GM21390 (cell line): Measurements from ENCODE around the gene INPP5A.
"Not testable (repeated sequence)": the region's sequence is repeated elsewhere in the genome, so short reads cannot be mapped to it uniquely, and the experiment has no call there.

Experiments
- ATAC-seq: cut with Tn5 transposase; IDR thresholded peaks from one replicate; pipeline ENCODE4 v1.9.1; 2021; ENCODE audit not compliant: unreplicated experiment

The INPP5A gene

DNA sequence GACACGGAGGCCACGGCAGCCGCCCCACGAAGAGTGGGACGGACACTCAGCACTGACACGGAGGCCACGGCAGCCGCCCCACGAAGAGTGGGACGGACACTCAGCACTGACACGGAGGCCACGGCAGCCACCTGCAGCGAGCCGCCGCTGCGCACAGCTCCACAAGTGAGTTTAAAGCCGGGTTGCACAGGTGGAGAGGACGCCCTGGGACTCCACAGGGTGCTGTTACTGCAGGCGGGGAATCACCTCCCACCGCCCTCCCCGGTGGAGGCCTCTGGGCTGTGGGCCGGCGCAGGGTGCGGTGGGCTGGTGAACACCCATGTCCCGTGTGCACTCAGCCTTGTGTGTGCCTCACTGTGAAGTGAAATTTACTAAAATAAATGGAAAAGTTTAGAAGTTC, 235.2 kb downstream of the INPP5A start:
- ATAC-seq = not testable (repeated sequence)

DNA sequence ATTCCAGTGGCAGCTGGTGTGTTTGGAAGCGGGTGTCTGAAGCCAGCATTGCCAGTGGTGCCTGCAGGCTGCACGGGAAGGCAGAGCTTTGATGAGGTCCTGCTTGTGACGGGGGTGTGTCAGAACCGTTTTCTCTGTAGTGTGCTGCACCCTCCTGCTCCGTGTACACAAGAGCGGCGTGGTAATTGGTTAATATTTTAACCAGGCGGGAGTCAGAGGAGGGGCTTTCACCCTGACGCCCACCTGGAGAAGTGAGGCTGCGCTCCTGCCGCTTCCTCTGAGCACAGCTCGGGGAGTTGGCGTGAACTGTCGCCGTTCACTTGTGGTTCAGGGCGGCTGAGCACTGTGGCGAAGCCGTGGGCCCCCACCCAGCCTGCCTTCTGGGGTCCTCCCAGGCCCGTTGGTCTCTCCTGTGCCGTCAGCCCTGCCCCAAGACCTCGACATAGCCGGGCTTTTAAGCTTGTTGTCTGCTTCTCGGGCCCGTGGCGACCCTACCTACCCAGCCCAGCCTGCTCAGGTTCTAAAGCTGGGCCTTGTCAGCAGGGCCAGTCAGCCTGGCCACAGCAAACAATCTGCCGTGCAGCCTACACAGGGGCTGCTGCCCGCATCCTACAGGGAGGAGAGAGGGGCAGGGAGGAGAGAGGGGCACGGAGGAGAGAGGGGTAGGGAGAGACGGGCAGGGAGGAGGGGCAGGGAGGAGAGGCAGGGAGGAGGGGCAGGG, 236.8 kb downstream of the INPP5A start:
- ATAC-seq = no peak

DNA sequence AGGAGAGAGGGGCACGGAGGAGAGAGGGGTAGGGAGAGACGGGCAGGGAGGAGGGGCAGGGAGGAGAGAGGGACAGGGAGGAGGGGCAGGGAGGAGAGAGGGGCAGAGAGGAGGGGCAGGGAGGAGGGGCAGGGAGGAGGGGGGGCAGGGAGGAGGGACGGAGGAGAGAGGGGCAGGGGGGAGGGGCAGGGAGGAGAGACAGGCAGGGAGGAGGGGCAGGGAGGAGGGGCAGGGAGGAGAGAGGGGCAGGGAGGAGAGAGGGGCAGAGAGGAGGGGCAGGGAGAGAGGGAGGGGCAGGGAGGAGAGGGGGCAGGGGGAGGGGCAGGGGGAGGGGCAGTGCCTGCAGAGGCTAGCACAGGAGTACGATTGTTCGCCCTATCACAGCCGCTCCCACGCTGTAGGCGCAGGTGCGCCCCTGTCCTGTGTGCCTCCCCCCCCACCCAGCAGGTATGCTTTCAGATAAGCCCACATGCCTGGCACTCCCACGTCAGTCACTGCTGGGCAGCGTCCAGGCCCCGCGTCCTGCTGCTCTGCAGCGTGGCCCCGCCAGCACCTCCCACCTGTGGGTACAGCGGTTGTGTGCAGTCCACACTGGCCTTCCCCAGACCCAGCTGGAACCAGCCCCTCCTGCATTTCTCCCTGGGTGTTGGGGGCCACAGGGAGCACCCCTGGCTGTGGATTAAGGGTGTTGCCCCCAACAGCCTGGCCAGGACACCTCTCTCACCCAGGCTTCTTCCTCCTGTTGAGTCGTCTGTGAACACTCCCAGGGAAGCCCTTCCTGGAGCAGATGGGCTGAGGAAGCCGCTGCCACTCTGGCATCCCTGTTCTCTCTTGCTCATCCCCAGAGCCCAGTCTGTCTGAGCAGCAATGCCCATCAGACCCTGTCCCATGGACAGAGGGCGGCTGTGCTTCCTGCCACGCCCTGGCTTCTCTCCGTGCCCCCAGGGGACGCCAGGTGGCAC, 237.6 kb downstream of the INPP5A start:
- ATAC-seq = no peak

DNA sequence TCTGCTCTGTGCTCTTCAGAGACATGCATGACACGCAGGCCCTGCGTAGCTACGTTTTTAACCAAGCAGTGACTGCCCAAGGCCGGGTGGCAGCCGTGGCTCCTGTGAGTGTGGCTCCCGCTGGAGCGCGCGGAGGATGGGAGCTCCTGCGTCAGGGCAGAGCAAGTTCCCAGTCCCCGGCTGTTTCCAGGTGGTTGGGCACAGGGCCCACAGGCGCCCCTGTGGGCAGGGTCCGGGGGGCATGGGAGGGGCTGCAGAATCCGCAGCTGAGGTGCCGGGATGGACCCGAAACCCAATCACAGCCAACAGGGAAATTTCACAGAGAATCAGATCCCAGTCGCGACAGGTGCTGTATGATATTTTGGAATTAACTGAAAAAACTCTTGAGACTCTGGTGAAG, 238.6 kb downstream of the INPP5A start:
- ATAC-seq = no peak

DNA sequence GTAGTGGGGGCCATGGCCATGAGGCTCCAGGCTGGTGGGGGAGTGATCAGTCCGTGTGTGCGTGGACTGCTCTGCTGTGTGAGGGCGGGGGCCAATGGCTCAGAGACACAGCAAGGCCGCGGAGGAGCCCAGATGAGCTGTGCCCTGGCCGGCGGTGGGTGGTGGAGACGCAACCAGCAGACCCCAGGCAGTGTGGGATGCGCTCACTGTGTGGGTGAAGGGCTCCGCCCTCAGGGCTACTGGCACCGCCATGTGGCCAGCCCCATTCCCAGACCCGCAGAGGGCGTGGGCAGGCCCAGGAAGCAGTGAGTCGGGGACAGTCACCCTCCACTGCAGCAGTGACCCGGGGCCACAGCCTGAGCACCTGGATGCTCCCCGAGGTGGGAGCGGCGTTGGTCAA, 239.2 kb downstream of the INPP5A start:
- ATAC-seq = no peak

DNA sequence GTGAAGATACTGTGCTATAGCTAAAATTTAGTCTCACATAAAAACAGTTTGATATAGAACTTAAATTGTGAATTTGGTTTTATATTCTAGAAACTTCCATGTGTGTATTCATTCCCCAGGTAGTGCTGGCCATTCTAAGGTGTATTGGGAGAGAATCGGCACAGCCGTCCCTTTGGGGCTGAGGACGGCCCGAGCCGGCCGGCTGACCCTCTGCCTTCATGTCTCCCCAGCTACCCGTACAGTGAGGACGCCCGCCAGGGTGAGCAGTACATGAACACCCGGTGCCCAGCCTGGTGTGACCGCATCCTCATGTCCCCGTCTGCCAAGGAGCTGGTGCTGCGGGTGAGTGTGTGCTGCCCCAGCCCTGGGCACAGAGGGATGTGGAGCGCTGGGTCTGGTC, 239.9 kb downstream of the INPP5A start:
- no peak for ATAC-seq

DNA sequence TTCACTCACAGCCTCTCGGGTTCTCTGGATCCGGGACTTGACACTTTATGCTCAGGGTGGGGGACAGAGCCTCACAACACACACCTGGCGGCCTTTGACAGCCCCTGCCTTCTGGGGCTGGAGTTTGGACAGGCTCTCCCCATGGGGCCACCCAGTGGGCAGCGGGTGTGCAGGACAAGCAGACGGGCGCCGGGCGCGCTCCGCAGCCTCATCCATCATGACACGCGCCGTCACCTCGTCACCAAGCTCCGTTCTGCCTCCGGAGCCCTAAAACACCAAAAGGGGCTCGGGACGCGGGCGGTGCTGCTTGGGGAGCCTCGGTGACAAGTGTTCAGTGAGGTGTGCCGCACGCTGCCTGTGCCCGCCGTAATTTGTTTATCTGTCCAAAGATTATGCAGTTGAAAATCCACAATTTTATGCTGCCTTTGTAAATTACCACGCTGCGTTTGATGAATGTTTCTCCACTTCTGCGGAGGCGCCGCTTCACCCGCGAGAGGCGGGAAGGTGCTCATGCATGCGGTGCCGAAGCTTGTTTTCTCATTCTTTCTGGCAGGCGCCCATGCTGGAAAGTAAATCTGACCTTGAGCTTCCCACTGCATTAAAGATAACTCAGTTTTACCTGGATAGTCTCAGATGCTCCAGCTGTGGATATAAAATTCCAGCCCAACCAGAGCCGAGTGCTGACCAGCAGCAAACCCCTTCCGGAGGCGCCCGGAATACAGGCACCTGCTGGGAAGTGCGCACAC, 242.1 kb downstream of the INPP5A start:
- ATAC-seq = no peak

DNA sequence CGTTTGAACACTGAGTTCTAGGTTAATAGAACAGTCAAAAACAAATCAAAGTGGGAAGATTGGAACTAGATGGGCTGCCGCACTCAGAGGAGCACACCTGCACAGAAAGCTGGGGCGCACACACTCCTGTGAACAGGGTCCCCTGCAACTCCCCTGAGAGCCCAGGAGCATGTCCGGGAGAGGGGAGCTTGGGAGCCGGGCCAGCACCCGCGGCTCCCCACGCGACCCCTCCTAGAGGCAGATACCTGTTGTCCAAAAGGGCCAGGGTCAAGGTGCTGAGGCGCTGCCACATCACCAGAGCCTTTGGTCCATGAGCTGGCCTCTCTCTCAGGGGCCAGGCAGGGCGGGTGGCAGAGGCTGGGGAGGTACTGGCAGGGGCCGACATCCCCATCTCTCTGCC, 242.8 kb downstream of the INPP5A start:
- no peak for ATAC-seq

DNA sequence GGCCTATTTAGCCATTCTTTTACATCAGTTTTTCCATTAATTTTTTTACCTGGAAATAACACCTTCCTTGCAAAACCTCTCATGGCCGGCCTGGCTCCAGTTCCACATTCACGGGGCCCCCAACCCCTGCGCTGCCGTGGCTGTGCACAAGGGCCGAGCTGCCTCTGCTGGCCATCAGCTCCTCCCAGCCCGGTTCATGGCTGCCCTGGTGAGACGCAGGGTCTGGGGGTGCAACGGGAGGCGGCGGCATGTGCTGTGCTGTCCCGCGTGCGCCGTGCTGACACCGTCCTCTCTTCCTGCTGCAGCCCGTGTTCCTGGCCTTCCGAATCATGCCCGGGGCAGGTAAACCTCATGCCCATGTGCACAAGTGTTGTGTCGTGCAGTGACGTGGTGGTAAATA, 244.0 kb downstream of the INPP5A start:
- ATAC-seq = no peak

DNA sequence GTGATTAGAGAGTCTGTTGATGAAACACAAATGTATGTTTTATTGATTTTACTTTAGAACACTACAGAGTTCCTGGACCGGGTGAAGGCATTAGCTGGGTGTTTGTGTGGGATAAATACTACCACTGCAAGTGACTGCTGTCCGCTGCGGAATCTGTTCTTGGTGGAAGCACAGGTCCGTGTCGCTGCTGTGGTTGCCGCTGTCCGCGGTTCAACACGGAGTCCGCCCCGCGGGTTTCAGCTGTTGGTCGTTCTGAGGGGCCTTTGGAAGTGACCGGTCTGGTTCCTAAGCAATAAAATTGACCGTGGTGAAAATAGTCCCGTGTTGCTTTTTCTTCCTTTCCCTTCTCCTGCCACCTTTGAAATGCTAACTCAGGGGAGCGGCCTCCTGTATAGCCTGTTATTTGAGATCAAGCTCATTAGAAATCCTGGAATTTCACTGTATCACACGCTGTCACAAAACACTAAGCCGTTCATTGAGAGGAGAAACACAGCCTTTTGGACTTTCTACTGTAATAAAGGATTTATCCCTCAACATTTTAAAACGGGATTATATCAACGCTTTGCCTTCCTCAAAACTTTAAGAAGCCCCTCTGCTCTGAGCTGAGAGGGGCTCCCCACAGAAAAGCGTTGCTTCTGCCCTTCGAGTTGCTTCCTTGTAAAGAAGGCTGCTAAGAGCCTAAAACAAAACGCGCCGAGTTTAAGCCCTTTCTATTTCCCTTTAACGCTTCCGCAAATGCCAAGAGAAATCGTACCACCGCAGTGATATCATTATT, 245.8 kb downstream of the INPP5A start:
- no peak for ATAC-seq

DNA sequence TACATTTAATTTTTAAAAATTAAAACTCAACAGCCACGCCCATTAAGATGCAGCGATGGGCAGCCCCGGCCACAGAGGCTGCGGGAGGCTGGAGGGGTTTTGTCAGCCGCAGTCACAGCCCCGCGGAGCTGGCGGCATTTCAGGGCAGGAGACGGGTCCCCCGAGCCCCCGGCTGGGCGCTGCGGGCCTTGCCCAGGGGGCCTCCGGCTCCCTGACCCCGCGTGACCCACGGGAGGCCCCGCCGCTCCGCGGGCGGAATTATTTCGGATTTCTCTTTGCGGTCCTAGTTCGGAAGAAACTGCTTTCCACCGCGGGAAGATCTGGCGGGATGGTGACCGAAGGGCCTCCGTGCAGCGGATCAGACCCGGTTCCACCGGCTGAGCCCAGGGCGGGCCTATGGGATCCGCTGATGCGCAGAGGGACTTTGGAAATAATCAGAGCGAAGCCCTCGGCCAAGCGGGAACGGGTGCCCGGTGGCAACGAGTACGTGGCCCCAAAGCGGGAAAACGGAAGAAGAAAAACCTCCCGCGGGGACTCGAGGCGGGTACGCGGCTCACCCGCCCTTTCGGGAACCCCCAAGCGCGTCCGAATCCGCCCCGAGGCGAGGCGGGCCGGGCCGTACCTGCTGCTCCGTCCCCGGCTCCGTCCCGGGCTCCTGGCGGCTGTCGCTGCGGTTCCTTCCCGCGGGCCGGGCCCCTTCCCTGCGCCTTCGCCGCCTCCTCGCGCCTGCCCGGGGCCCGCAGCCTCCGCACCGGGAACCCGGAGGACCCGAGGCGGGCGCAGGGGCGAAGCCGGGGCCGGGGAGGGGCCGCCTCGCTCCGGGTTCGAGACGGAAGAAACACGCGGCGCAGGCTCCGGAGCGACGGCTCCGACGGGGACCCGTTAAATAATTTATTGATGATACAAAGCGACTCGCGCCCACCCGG, 246.6 kb downstream of the INPP5A start:
- no peak for ATAC-seq

DNA sequence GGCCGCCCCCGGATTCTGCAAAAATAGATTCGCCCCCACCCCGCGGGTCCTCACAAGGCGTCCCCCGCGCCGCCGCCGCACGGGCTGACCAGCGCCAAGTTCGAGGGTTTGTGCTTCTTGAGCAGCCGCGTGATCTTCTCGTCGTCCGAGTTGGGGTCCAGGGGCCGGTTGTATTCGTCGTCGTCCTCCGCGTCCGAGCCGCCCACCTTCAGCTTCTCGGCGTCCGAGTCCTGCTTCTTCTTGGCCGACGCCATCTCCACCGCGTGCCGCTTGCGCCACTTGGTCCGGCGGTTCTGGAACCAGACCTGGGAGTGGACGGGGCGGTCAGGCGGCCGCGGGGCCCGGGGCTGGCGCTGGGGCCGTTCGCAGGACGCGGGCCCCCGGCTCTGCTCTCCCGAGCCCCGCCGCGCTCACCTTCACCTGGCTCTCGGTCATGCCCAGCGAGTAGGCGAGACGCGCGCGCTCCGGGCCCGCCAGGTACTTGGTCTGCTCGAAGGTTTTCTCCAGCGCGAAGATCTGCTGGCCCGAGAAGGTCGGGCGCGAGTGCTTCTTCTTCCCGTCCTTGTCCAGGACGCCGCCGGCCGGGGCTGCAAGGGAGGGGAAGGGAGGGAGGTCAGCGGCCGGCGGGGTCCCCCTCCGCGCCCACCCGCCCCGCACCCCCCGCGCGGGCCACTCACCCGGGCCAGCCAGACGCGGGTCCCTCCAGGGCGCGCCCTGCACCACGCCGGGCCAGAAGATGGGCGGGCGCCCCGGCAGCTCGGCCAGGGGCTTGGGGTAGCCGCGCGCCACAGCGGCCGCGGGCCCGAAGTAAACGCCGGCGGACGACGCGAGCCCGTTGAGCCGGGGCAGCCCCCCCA, 247.5 kb downstream of the INPP5A start:
- no peak for ATAC-seq

DNA sequence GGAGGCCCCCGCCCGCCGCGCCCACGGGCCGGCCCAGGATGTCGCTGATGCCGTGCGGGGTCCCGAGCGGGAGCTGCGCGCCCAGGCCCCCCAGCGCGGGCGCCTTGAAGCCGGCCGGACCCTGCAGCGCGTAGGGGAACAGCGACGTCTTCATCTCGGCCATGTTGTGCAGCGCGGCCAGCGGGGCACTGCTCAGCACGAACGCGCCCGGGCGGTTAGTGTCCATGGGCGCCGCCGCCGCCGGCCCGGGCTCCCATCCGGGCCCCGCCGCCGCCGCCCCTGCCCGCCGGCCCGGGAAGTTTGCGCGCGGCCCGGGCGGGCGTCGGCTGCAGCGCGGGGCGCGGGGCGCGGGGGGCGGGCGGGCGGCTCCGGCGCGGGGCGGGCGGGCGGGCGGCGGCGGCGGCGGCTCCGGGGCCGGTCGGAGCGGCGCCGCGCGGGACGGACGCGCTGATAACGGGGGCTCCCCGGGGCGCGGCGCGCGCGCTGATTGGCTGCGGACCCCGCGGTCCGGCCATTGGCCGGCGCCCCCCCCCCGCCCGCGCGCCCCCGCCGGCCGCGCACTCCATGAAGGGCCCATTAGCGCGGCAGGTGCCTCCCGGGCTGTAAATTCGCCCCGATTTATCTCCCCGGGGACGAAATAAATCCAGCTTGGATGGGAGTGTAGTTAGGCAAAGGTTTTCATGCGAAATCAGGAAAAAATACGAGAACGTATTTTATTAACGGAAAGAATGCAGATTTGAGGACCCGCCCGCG, 248.3 kb downstream of the INPP5A start, which contains the start of gene NKX6-2:
TSS of gene NKX6-2 (minus strand) at position 425 of the 753 bp plus-strand sequence. CDS start at position 226, 199 bp downstream.
- no peak for ATAC-seq

DNA sequence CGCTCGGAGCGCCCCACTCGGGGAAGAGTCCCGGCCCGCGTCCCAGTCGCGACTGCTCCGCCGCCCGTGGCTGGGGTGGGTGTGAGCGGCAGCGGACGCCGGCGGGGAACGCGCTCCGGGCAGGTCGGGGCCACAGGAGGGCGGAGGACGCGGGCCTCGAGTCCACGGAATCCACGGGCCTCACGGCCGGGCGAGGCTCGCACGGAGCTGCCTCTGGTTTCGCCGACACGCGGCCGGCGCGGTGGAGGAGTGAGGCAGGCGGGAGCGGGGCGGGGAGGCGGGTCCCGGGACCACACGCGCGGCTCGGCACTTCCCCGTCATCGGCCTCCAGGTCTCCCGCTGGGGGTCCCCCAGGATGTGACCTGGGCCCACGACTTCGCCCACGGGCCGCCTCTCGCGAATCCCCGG, 248.9 kb downstream of the INPP5A start:
- no peak for ATAC-seq

DNA sequence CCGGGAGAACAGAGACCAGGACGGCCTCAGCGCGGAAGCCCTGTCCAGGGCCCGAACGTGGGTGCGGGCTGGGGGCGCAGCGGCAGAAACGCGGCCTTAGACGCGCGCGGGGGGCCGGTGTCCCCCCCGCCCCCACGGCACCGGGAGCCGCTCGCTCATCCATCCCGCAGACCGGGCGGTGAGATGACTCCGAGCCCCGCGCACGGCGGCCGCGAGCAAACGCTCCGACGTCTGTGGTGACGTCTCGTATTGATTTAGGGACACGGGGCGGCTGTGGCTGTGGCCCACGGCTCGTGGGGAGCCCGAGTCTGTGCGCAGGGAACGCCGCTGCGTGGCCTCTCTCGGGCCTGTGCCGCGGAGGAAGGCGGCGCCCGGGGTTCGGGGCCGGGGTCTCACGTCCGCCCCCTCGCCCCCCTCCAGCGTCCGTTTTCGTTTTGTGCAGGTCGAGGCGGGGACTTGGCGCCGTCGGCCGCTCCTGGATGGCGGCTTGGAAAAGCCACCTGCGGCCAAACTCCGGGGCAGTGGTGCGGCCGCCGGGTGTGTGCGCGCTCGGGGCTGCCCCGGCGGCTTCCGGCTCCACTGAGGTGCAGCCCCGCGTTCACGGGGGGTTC, 249.4 kb downstream of the INPP5A start:
- no peak for ATAC-seq

DNA sequence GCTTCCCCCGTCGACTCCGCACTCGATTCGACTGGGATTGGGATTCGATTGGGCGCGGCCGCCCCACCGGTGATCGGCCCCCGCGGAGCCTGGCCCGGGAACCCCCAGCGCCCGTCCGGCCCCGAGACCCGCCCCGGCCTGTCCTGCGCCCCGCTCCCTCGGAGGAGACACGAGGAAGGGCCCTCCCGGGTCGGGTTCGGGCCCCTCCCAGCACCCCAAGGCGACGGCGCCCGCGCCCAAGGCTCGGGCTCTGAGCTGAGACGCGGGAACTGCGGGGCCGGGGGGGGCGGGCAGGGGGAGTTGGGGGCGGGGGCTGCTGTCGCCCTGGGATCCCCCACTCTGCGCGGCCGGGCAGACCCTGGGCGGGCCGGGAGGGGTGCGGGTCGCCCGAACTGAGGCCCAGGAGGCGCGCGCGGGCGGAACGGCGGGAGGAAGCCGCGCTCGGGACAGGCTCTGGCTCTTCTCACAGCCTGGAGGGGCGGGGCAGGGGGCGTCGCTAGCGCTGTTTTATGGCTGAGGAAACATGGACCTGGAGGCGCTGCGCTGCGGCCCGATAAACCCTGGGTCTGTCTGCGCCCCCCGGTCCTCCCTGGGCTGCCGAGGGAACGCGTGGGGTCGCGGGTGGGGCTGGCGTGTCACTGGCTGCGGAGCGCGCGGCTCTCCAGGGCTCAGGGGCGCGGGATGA, 250.1 kb downstream of the INPP5A start:
- no peak for ATAC-seq
